GM21717 (cell line): Measurements from ENCODE around the gene TRPV6.

ENCODE experiments used
- ATAC-seq: cut with Tn5 transposase; IDR thresholded peaks from one replicate; pipeline ENCODE4 v1.9.1; 2021; ENCODE audit warnings: mild to moderate bottlenecking, moderate library complexity; ENCODE audit not compliant: unreplicated experiment

The TRPV6 gene

GRCh38 chr7:142886866-142887265 lies 1.3 kb upstream of the TRPV6 start:
- ATAC-seq = no peak

GRCh38 chr7:142884286-142884640 lies 1.3 kb downstream of the TRPV6 start:
- no peak for ATAC-seq

- ATAC-seq = no peak
These were observed 1.8 kb downstream of the TRPV6 start for GRCh38 chr7:142883571-142884285.

GRCh38 chr7:142883145-142883544 lies 2.4 kb downstream of the TRPV6 start:
- no peak for ATAC-seq

GRCh38 chr7:142882338-142882678 lies 3.2 kb downstream of the TRPV6 start:
- ATAC-seq = no peak

GRCh38 chr7:142881586-142882337 lies 3.8 kb downstream of the TRPV6 start:
- no peak for ATAC-seq

GRCh38 chr7:142880876-142881505 lies 4.6 kb downstream of the TRPV6 start:
- ATAC-seq = peak; percentile 58

- ATAC-seq = no peak
These were observed 6.5 kb downstream of the TRPV6 start for GRCh38 chr7:142879060-142879459.

GRCh38 chr7:142878315-142878714 lies 7.2 kb downstream of the TRPV6 start:
- no peak for ATAC-seq

GRCh38 chr7:142876991-142877910 lies 8.3 kb downstream of the TRPV6 start:
- no peak for ATAC-seq

GRCh38 chr7:142876236-142876960 lies 9.1 kb downstream of the TRPV6 start:
- ATAC-seq = no peak

GRCh38 chr7:142875456-142875855 lies 10.1 kb downstream of the TRPV6 start:
- ATAC-seq = no peak

- ATAC-seq = no peak
These were observed 10.7 kb downstream of the TRPV6 start for GRCh38 chr7:142874837-142875236.

GRCh38 chr7:142874409-142874808 lies 11.1 kb downstream of the TRPV6 start:
- ATAC-seq = no peak

GRCh38 chr7:142873871-142874270 lies 11.7 kb downstream of the TRPV6 start:
- no peak for ATAC-seq

- no peak for ATAC-seq
These were observed 12.2 kb downstream of the TRPV6 start for GRCh38 chr7:142873281-142873784.

GRCh38 chr7:142872106-142872675 lies 13.4 kb downstream of the TRPV6 start:
- no peak for ATAC-seq

GRCh38 chr7:142871260-142872105 lies 14.1 kb downstream of the TRPV6 start:
- no peak for ATAC-seq
